OCI-LY7 (cell line): ENCODE data around the gene PHACTR4.

Experiments
- EZH2phosphoT487 ChIP-seq: fragments of 200-600 bp; sonication (generic); IDR thresholded peaks from 2 replicates; pipeline ENCODE4 v1.6.1; 2018; ENCODE audit warnings: low read depth, borderline replicate concordance, mild to moderate bottlenecking, mixed run types, antibody characterized with exemption, low read length, moderate library complexity, mixed read lengths
- TF ChIP-seq, protein P1 (sequence below): fragments of 200-600 bp; sonication (generic); conservative IDR thresholded peaks from 2 replicates; pipeline ENCODE4 v1.5.1; 2014; ENCODE audit warnings: mild to moderate bottlenecking, antibody characterized with exemption, low read length, moderate library complexity, mixed read lengths

DNA sequence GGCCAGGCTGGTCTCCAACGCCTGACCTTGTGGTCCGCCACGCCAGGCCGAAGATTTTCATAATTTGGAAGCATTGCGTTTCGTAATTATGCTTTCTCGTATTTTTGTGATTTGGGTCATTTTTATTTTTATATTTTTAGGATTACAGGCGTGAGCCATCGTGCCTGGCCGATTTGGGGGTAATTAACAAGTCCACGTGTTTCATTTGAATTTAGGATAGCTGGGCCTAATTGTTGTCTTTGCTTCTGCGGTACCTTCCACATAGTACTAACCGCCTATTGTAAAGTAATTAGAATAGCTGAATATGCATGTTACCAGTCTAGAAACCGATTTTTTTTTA is 137.3 kb downstream of the PHACTR4 start:
- TF ChIP-seq, protein P1, sequence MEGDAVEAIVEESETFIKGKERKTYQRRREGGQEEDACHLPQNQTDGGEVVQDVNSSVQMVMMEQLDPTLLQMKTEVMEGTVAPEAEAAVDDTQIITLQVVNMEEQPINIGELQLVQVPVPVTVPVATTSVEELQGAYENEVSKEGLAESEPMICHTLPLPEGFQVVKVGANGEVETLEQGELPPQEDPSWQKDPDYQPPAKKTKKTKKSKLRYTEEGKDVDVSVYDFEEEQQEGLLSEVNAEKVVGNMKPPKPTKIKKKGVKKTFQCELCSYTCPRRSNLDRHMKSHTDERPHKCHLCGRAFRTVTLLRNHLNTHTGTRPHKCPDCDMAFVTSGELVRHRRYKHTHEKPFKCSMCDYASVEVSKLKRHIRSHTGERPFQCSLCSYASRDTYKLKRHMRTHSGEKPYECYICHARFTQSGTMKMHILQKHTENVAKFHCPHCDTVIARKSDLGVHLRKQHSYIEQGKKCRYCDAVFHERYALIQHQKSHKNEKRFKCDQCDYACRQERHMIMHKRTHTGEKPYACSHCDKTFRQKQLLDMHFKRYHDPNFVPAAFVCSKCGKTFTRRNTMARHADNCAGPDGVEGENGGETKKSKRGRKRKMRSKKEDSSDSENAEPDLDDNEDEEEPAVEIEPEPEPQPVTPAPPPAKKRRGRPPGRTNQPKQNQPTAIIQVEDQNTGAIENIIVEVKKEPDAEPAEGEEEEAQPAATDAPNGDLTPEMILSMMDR: no peak
- TF ChIP-seq EZH2phosphoT487: no peak
